SKM-1 treated with dmso at 0.1 percent for 144 hours (cell line): ENCODE data around the gene LRRFIP1.
A peak's percentile ranks its signal among the peaks of the same experiment; 100 is the strongest.
"Not testable (repeated sequence)": the region's sequence is repeated elsewhere in the genome, so short reads cannot be mapped to it uniquely, and the experiment has no call there.

Source experiments
- DNase-seq: peaks from one replicate; lab custom pipeline; 2025; ENCODE audit not compliant: unreplicated experiment; lab: John Stamatoyannopoulos, UW

Gene LRRFIP1

DNA sequence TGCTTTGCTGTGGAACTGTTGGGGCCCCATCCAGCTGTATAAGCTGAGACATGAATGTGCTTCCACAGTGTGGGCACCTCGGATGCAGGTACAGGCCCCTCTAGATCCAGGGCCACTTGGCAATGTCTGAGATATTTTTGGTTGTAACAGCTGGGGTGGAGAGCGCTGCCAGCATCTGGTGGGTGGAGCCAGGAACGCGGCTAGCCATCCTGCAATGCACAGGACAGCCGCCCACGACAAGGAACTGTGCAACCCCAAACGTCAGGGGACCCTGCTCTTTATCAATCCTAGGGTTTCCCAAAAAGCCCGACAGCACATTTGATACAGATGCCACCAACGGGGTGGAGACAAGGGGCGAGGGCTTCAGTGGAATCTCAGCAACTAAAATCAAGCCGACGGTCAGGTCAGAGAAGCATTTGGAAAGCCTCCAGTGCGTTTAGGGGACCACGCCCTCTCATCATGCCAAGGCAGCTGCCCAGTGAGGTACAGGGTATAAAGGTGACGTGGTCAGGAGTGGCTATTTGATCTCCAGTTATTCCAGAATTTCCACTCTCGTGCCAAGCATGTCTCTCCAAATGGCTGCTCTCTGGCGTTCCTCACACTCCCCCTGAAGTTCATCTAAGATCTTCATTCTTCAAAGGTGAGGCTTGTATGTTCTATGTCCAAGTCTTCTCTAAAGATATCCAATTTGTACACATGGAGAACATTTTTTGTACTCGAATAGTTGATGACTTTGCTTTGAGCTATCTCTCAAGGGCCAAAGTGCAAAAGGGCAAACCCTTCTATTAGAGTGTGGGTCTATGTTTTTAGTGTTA lies 55.7 kb downstream of the LRRFIP1 start:
- DNase-seq, result no peak

DNA sequence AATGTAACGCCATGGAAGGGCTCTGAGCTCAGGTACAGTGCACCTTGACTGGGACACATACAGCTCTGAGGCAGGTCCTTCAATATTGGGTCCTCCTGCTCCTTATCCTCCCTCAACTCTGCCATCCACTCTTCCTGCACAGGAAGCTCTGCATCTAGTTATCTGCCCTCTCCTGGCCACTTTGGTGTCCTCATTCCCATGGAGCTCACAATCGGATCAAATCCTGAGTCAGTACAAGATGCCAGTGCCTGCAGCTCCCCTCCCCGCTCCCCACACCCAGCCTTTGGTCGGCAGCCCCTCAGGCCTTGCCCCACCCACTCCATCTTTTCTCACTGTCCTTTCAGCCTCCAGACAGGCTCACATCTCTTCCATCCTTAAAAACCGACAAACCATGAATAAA lies 58.0 kb downstream of the LRRFIP1 start:
- no peak for DNase-seq

DNA sequence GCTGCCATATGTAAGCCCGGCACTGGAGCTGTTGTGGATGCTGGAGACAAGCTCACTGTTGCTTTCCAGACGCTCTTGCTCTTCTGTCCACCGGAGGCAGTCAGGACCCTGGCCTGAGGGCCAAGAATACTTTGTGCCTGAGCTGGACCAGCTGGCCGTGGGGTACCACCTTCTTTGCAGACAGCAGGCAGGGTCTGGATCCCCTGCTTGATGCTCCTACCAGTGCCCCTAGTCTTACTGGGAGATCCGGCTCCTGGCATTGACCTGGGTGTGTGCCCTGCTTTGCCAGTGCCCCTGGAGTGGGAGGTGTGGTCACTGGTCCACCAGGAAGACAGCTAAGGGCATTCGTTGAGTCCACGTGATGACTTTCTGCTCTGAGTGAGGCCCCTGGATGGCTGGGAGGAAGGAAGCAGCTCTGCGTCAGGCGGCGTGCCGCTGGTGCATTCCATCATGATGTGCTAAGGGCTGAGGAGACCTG lies 59.3 kb downstream of the LRRFIP1 start:
- no peak for DNase-seq

DNA sequence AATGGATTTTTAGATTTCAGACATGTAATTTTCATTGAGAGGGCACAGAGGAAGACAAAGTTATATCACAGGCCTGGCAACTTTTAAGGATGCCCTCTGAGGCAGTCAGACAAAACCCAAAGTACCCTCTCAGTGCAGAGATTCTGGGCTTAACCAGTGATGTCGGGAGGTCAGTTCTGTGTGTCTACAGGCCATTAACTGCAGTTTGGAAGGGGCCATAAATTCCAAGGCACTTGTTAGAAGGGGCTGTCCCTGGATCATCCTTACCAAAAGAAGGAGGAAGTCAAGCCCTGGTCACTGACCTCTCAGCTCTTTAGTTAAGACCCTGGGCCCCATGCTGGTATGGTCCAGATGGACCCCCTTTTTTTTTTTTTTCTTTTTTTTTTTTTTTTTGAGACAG lies 60.7 kb downstream of the LRRFIP1 start:
- no peak for DNase-seq

DNA sequence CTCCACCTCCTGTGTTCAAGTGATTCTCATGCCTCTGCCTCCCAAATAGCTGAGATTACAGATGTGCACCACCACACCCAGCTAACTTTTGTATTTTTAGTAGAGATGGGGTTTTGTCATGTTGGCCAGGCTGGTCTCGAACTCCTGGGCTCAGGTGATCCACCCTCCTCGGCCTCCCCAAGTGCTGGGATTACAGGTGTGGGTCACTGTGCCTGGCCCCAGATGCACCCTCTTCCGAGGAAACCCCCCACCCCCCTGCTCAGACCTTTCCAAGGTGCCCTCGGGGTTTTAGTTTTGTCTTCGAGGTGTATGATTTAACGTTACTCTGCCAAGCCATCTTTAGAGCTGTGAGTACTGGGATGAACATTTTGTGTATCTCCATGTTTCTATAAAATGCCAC lies 61.2 kb downstream of the LRRFIP1 start:
- not testable (repeated sequence) for DNase-seq

DNA sequence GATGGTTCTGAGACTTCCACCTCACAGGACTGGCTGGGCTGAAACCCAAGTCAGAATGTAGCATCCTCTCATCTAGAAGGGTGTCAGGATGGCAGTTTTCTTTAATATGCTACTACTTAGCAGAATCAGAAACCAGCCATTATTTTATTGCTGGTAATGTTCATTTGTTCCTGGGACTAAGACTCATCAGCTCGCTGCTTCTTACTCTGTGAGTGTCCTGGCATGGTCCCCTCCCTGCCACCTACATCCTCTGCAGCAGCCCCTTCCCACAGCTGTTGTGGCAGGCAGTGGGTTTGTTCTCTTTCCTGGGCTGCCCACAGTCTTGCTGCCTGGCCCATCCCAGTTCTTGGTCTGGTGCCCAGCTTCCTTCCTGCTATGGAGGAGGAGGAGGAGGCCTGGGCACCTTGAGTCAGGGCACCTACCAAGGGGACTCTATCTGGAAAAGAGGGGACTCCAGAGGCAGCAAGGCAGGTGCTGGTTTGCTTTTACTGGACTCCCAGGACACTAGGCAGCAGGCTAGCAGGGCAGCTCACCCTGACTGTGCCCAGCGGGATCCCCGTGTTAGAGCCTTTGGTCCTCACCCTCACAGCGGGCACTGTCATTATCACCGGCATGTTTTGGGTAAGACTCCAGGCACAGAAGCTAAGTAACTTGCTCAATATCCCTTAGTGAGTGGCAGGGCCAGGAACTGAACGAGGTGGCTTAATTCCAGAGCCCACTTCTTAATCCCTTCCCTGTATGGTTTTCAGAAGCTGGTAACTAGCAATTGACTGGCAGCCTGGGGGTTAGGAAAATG lies 62.1 kb downstream of the LRRFIP1 start:
- DNase-seq, result no peak

DNA sequence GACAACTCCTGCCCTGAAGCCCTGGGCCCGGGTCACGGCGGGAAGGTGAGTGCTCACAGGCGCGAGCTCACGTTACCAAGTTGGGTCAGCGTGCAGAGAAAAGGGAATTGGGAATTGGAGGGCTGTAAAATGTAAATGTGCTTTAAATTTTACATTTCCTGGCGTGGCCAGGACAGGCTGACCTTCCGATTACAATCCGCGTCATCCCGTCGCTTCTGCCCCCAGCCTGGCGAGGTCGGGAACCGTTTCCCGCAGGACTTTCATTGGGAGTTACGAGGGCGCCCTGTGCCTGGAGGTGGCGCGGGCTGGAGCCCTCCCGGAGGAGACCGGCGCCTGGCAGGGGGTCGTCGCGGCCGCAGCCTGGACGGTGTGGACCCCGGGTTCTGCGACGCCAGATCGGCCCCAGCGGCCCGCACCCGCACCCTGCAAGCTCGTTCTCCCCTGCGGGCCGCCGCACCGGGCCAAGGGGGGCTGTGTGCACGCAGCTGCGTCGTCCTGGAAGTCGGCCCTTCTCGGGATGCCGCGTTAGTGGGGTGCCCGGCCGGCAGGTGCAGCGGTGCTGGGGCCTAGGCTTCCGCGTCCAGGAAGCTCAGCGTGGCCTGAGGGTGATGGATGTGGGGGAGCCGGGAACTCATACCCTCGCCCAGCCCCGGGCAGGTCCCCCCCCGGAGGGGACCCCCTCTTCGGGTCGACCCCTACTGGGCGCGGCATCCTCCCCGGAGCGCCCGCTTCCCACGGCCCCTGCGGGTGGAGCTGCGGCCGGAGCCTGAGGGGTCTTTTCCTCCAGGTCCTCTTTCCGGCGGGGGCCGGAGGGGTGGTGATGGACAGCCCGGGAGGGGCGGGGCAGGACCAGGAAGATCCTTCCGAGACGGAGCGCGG lies 63.9 kb downstream of the LRRFIP1 start:
- DNase-seq, result no peak

DNA sequence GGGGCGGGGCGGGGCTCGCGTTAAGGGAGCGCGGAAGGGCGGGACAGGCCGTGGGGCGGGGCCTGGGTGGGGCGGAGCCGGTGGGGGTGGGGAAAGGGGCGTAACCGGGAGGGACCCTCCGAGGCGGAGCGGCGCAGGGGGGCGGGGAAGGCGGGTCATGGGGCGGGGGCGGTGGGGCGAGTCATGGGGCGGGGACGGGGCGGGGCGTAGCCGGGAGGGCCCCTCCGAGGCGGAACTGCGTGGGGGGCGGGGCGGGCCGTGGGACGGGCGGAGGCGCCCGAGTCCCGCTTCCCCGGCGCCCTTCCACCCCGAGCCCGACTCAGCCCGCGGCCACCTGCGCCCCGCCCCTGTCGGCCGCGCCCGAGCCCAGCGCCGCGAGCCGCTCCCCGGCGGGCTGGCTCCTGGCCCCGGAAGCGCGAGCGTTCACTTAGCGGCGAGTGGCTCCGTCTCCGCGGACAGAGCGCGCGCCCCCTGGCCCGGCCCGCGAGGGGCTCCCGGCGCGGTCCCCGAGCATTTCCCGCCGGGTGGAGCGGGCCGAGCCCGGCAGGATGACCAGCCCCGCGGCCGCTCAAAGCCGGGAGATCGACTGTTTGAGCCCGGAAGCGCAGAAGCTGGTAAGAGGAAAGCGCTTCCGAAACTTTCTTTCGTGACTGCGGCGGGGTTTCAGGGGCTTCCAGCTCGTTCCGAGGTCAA lies 64.7 kb downstream of the LRRFIP1 start:
- peak; percentile 82 for DNase-seq

DNA sequence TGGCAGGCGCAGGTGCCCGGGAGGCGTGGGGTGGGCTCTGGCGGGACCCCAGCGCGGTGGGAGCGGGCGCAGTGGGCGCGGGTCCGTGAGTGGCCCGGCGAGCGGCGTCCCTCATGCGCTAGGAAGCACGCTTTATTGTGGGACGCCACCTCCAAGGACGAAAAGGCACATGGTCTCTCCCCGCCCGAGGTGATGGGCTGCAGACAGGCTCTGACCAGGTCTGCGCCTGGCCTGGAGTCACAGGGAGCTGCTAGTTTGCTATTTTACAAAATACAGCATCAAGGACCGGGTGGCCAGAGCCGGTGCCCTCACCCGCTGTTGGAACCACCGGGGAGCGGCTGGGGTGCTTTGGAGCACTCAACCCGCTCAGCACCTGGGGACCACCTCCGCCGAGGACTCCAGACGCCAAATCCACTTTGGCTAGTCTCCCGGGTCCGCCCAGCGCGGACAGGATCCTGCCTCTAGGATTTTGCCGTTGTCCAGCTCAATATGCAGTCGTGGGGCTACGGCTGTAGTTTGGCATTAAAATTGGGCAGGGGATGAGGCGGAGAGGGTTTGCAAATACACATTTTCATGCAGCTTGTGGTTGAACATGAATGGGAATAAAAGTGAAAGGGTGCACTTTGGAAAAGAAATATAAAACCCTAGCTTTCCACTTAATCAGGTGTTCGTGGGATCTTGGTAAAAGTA lies 65.4 kb downstream of the LRRFIP1 start:
- DNase-seq, result no peak

DNA sequence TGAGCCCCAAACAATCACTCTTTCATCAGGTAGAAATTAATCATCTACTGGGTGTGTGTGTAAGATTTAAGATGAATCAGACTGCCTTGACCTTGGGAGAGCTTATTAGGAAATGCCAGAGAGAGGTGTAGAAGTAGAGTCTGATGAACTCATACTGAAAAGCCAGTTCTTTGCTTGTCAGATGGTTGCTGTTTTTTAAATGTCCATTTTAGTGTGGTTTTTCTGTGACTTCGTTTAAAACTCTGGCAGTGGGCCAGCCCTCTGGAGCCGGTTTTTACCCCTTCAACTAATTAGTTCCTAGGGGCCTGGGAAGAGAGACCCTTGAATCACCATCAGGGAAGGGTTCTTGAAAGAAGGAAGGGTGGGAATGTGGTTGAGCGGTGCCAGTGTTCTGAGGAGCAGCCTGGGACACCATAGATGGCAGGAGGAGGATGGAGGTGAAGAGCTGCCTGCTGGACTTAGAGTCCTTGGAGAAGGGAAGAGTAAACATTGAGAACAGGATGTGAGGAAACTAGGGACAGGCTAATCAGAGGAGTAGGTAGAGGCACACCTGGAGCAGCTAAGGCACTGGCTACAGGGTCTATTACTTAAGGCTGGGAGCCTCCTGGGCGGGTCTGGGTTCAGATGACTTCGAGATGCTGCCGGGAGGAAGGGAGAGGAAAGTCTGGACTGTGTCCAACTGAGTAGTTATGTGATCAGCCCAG lies 66.1 kb downstream of the LRRFIP1 start:
- no peak for DNase-seq

DNA sequence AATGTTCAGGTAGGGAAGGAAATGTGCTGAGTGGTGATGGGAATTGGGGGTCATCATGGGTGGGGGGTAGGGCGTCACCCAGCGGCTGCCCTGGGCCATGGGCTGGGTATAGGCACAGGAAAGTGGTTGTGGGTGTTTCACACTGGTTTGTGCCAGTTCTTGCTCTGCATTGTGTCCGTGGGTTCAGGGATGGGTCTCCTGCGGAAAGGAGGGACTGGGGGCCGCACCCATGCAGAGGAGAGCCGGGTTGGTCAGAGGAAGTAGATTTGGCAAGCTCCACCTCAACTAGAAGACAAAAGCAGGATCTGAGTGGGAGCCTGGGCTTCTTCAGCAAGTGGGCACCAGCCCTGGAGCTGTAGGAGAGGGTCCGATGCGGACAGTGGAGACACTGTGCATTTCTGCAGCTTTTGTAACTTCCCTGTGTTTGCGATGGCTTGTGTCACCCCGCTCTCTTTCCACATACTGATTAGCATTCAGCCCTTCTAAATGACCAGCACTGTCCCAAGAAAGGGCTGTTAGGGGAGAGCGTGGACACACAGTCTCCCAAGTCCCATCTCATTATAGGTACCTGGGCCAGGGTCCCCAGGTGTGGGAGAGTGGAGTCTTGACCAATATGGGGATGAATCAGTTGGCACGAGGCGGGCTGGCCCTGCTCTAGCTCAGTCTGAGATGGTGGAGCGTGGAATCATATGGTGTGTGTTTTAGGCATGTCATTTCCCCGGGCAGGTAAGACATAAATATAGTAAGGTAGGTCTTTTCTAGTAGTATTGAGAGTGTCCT lies 67.2 kb downstream of the LRRFIP1 start:
- DNase-seq, result peak; percentile 71

DNA sequence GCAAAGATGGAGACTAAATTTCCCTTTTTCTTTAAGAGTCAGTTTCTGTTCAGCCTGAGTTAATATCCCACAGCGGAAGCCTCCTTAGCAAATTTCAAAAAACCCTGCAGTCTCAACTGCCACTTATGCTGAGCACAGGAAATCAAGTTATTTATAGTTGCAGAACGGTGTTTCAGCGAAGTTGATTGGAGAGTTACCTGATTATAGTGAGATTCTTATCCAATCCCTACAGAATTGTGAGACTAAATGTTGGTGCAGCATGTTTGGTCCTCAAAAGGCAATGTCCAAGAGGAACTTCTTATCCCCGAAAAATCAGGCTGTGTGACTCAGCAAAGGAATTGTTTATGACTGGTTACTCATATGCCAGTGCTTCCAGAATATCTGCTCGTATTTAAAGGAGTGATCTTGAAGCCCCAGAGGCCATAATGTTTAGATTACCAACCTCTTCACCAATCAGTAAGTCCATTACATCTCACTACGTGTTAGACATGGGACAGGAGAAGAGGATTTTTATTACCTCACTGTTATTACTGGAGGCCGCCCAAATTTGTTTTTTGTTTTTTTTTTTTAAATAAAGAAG lies 67.9 kb downstream of the LRRFIP1 start:
- peak; percentile 68 for DNase-seq

DNA sequence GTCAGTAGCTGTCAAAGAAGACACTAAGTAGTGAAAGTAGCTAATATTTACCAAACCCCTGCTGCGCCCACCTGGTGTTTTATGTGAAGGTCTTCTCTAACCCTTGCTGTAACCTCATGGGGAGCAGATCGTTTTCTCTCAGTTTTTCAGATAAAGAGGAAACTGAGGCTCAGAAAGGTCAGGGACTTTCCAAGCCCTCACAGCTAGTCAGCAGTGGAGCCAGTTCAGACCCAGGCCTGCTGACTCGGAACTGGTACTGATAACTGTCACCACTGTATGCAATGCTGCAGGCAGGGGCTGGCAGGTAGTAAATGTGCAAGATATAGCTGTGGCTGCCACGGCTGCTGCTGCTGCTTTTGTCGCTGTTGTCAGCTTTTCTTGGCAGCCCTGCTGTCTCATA lies 69.1 kb downstream of the LRRFIP1 start:
- no peak for DNase-seq

DNA sequence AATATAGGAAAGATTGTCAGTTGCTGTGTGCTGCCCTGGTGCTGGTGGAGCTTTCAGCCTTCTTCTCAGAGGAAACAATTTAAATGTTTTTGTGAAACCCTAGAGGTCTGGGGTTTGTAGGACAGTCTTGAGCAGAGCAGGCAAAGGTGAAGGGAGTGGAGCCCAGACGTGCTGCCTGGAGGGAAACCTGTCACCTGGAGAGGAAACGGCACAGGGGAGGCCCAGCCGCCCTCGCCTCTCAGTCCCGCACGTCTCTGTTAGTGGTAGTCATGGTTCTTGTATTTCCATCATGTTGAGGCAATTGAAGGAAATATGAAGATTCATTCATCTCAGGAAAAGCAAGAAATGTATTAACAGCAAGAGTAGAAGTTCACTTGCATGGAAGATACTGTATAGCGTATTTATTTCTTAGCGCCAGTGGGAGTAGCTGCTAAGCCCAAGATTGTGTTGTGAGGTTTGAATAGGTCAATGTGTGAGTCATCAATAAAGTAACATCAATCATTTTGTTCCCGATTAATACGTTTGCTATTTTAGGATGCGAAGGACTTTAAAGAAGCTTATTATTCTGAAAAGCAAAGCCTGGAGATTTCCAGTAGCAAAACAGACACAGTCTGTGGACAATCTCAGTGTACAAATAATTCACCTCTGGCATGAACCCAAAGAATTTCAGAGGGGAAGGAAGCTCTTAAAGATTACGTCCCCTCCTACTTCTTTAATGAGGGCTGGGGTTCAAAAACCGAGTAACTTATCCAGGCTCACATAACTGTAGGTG lies 70.4 kb downstream of the LRRFIP1 start:
- no peak for DNase-seq

DNA sequence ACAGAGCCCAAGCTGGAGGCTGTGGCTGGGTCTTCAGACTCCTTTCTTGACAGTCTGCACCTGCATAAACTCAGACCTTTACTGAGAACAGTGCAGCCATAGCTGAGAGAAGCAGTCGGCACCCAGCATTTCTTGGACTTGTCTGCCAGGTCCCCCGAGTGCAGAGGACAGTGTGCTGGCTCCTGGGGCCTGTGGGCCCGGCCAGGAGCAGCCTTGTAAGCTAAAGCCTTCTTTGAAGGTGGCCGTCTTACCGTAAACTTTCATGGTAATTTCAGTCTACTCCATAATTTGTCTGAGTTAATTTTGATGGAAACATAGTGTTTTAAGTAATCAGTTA lies 70.9 kb downstream of the LRRFIP1 start:
- no peak for DNase-seq

DNA sequence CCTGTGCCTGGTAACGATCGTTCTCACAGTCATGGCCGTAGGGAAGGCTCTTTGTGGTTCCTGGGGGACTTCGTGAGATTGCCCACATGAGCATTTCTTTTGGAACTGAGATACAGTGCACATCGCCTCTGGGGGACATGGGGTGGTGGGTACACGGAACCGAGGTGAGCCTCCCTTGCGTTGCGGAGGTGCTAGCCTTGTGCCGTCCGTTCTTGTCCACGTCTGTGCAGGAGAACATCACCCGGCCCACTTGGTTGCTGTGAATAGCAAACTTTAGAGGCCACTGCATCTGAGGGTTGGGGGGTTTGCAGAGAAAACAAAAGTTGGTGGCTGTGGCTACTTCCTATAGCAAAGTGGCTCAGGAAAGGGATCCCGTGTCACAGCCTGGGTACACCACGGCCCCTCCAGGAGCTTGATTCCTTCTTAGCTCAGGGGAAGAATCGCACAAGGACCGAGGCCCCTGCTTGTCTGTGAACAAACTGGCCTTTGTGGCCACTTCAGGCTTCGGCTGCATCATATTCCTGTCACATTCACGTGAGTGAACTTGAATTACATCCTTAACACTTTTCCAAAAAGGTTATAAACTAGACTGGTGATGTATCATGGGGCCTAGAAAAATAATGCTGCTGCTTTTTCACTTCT lies 72.6 kb downstream of the LRRFIP1 start:
- no peak for DNase-seq

DNA sequence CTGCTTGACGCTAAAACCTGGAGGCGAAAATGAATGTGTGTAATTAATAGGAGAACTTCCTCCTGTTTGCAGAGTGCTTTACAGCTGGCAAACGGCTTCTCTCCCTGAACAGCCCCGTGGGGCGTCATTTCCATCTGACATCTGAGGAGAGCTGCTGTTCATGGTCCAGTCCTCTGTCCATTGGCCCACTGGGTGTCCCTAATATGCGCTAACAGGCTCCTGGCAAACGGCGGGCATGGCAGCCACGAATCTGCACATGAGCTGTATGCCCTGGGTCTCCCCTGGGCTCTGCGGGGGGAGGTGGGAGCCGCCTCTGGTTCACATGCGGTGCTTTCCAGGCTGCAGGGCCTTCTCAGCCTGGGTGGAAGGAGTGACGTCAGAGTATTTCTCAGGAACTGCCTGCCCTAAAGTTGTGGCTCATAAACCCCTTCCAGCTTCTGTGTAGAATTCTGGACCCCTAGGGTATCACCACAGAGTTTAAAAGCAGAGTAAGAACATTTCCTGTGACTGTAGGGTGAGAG lies 73.2 kb downstream of the LRRFIP1 start:
- no peak for DNase-seq
